ENCODE measurements around the gene DUSP28. TPM values are rescaled to one million over a fixed set of nuclear protein-coding genes. Genes with fewer than 3 reads are reported as not detected.
A peak's percentile ranks its signal among the peaks of the same experiment; 100 is the strongest.

Gene DUSP28
- total and polyA plus RNA-seq, 2 of the 13 experiments (the other 11 are each of a cell fraction or from before 2014, with no cell fraction given): 5.2 to 8.6 TPM

DNA sequence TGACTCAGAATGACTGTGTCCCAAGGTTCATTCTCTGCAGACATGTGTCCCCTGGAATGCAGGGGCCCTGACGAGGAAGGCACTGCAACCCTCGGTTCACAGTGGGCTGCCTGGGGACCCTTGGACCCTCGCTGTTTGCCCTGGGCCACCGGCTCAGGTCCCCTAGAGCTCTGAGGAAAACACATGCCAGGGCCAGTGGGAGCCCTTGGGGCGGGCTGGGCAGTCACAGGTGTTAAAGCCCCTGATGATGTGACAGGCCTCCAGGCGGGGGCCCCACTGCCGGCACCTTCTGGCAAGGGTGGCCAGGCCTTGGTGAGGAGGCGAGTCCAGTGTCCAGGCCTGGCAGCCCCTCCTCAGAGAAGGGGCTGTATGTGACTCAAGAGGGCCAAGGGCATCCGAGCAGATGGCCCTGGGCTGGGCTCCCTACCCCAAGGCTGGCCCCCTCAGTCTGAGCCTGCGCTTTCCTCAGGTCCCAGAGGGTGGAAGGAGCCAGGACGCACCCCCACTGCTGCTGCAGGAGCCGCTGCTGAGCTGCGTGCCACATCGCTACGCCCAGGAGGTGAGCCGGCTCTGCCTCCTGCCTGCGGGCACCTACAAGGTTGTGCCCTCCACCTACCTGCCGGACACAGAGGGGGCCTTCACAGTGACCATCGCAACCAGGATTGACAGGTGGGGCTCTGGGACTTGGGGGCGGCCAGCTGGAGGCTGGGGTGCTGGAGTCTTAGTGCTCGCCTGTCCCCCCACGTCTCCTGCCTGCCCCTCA lies 37.4 kb downstream of the DUSP28 start (continued):
- TF ChIP-seq MTA1 (CRISPR knock-in tag; IDR thresholded peaks at IDR 0.05; ENCODE audit: borderline replicate concordance) (peak; percentile 85; the same call in 1 of the 2 replicates), CBX1 (IDR thresholded peaks at IDR 0.05; ENCODE audit: low read depth) (no peak), DNMT1 (CRISPR knock-in tag; IDR thresholded peaks at IDR 0.05) (peak; percentile 56; the same call in 1 of the 2 replicates), ZNF550 (CRISPR knock-in tag; IDR thresholded peaks at IDR 0.05; ENCODE audit: borderline replicate concordance) (no peak), NFIB (CRISPR knock-in tag; IDR thresholded peaks at IDR 0.05; ENCODE audit: borderline replicate concordance) (no peak), ARNTL (CRISPR knock-in tag; IDR thresholded peaks at IDR 0.05) (0 out of 2 replicates have a peak, but pooled peaks have one; percentile 52), ZNF33B (CRISPR knock-in tag; IDR thresholded peaks at IDR 0.05) (peak; percentile 84; the same call in 1 of the 2 replicates), JUND (CRISPR knock-in tag; IDR thresholded peaks at IDR 0.05) (peak; percentile 69), ZNF572 (CRISPR knock-in tag; IDR thresholded peaks at IDR 0.05) (no peak), HNF4G (IDR thresholded peaks at IDR 0.05; ENCODE audit: borderline replicate concordance, low read depth, low read length) (peak; percentile 97), HNF4G (CRISPR knock-in tag; IDR thresholded peaks at IDR 0.05; ENCODE audit: borderline replicate concordance, low read depth) (peak; percentile 73; the same call in 1 of the 2 replicates), HHEX (CRISPR knock-in tag; IDR thresholded peaks at IDR 0.05) (no peak), TAF15 (IDR thresholded peaks at IDR 0.05; ENCODE audit: low read depth, low read length, poor library complexity, severe bottlenecking) (no peak), ZNF350 (CRISPR knock-in tag; IDR thresholded peaks at IDR 0.05; ENCODE audit: borderline replicate concordance, low read depth) (peak; percentile 35; the same call in 1 of the 2 replicates), MAFG (CRISPR knock-in tag; IDR thresholded peaks at IDR 0.05) (no peak)
- TF ChIP-seq, protein P1, sequence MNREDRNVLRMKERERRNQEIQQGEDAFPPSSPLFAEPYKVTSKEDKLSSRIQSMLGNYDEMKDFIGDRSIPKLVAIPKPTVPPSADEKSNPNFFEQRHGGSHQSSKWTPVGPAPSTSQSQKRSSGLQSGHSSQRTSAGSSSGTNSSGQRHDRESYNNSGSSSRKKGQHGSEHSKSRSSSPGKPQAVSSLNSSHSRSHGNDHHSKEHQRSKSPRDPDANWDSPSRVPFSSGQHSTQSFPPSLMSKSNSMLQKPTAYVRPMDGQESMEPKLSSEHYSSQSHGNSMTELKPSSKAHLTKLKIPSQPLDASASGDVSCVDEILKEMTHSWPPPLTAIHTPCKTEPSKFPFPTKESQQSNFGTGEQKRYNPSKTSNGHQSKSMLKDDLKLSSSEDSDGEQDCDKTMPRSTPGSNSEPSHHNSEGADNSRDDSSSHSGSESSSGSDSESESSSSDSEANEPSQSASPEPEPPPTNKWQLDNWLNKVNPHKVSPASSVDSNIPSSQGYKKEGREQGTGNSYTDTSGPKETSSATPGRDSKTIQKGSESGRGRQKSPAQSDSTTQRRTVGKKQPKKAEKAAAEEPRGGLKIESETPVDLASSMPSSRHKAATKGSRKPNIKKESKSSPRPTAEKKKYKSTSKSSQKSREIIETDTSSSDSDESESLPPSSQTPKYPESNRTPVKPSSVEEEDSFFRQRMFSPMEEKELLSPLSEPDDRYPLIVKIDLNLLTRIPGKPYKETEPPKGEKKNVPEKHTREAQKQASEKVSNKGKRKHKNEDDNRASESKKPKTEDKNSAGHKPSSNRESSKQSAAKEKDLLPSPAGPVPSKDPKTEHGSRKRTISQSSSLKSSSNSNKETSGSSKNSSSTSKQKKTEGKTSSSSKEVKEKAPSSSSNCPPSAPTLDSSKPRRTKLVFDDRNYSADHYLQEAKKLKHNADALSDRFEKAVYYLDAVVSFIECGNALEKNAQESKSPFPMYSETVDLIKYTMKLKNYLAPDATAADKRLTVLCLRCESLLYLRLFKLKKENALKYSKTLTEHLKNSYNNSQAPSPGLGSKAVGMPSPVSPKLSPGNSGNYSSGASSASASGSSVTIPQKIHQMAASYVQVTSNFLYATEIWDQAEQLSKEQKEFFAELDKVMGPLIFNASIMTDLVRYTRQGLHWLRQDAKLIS (CRISPR knock-in tag; IDR thresholded peaks at IDR 0.05): no peak
- TF ChIP-seq, protein P2, sequence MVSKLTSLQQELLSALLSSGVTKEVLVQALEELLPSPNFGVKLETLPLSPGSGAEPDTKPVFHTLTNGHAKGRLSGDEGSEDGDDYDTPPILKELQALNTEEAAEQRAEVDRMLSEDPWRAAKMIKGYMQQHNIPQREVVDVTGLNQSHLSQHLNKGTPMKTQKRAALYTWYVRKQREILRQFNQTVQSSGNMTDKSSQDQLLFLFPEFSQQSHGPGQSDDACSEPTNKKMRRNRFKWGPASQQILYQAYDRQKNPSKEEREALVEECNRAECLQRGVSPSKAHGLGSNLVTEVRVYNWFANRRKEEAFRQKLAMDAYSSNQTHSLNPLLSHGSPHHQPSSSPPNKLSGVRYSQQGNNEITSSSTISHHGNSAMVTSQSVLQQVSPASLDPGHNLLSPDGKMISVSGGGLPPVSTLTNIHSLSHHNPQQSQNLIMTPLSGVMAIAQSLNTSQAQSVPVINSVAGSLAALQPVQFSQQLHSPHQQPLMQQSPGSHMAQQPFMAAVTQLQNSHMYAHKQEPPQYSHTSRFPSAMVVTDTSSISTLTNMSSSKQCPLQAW (CRISPR knock-in tag; IDR thresholded peaks at IDR 0.05): 0 out of 2 replicates have a peak, but pooled peaks have one; percentile 22
- TF ChIP-seq, protein P3, sequence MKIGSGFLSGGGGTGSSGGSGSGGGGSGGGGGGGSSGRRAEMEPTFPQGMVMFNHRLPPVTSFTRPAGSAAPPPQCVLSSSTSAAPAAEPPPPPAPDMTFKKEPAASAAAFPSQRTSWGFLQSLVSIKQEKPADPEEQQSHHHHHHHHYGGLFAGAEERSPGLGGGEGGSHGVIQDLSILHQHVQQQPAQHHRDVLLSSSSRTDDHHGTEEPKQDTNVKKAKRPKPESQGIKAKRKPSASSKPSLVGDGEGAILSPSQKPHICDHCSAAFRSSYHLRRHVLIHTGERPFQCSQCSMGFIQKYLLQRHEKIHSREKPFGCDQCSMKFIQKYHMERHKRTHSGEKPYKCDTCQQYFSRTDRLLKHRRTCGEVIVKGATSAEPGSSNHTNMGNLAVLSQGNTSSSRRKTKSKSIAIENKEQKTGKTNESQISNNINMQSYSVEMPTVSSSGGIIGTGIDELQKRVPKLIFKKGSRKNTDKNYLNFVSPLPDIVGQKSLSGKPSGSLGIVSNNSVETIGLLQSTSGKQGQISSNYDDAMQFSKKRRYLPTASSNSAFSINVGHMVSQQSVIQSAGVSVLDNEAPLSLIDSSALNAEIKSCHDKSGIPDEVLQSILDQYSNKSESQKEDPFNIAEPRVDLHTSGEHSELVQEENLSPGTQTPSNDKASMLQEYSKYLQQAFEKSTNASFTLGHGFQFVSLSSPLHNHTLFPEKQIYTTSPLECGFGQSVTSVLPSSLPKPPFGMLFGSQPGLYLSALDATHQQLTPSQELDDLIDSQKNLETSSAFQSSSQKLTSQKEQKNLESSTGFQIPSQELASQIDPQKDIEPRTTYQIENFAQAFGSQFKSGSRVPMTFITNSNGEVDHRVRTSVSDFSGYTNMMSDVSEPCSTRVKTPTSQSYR (CRISPR knock-in tag; IDR thresholded peaks at IDR 0.05; ENCODE audit: borderline replicate concordance): peak; percentile 21; the same call in 1 of the 2 replicates
- TF ChIP-seq, protein P4, sequence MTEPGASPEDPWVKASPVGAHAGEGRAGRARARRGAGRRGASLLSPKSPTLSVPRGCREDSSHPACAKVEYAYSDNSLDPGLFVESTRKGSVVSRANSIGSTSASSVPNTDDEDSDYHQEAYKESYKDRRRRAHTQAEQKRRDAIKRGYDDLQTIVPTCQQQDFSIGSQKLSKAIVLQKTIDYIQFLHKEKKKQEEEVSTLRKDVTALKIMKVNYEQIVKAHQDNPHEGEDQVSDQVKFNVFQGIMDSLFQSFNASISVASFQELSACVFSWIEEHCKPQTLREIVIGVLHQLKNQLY (CRISPR knock-in tag; IDR thresholded peaks at IDR 0.05): peak; percentile 34; the same call in 1 of the 2 replicates
